B cell (primary cell): Measurements from ENCODE around the gene RHOBTB1. TPM values are rescaled to one million over a fixed set of nuclear protein-coding genes. Genes with fewer than 3 reads are reported as not detected.

Experiments used
- ATAC-seq: fragments of 200-7000 bp; cut with Tn5 transposase; one replicate; pipeline ENCODE4 v1.10.0; 2021; ENCODE audit warnings: low read depth, mild to moderate bottlenecking, moderate number of reproducible peaks, moderate library complexity
- CTCF ChIA-PET: fragments of 350-600 bp; sonication (Branson Sonifier 250); formaldehyde crosslinking; loops from one replicate; lab custom pipeline; 2021; ENCODE audit warnings: antibody characterized with exemption, inconsistent platforms; lab: Charles Lee
- POLR2A ChIA-PET: fragments of 350-600 bp; sonication (Branson Sonifier 250); formaldehyde crosslinking; loops from one replicate; lab custom pipeline; 2021; ENCODE audit warnings: antibody characterized with exemption; lab: Charles Lee
- DNase-seq: peaks from one replicate; pipeline ENCODE4 v3.0.0; 2013
- H2AFZ ChIP-seq: 2 replicates; pipeline ENCODE4 v1.6.1; 2012; ENCODE audit warnings: mild to moderate bottlenecking, low read depth, low read length; ENCODE audit not compliant: insufficient read depth, poor library complexity, severe bottlenecking
- H3K27ac ChIP-seq, 2 donors: 1 replicate in 1 of 2; 2 replicates in 1 of 2; pipeline ENCODE4 v1.5.1; 2012 to 2013; ENCODE audit warnings: low read length in 2 of 2, mild to moderate bottlenecking in 2 of 2, moderate library complexity in 1 of 2
- H3K27me3 ChIP-seq, 4 experiments: fragments of 200-600 bp in 1 of 4; sonication (generic) in 1 of 4; replicated peaks in 1 of 4; 1 replicate in 2 of 4; 2 replicates in 2 of 4; pipeline versions ENCODE4 v1.6.1 to v1.7.0; 2013 to 2016; ENCODE audit warnings: low read length in 3 of 4, mild to moderate bottlenecking in 2 of 4, mixed read lengths in 1 of 4, moderate library complexity in 1 of 4; ENCODE audit not compliant: insufficient read depth in 4 of 4, control insufficient read depth in 3 of 4; ENCODE audit errors: control extremely low read depth in 1 of 4
- H3K36me3 ChIP-seq, 2 experiments: replicated peaks in 1 of 2; 1 replicate in 1 of 2; 2 replicates in 1 of 2; pipeline versions ENCODE4 v1.6.1 to v1.7.1; 2013; ENCODE audit warnings: low read length in 1 of 2; ENCODE audit not compliant: insufficient read depth in 2 of 2, control insufficient read depth in 1 of 2; ENCODE audit errors: control extremely low read depth in 1 of 2, extremely low read depth in 1 of 2
- H3K4me1 ChIP-seq, 2 donors: fragments of 200-600 bp in 1 of 2; sonication (generic) in 1 of 2; 1 replicate in 1 of 2; 2 replicates in 1 of 2; pipeline versions ENCODE4 v1.5.1 to v1.6.1; 2013 to 2017; ENCODE audit warnings: low read length in 2 of 2; ENCODE audit not compliant: control insufficient read depth in 2 of 2, insufficient read depth in 2 of 2
- H3K4me2 ChIP-seq: replicated peaks from 2 replicates; pipeline ENCODE3; 2012; ENCODE audit warnings: mild to moderate bottlenecking, low read depth, low read length; ENCODE audit not compliant: poor library complexity, severe bottlenecking
- H3K4me3 ChIP-seq, 5 experiments: fragments of 200-600 bp in 1 of 5; sonication (generic) in 1 of 5; 1 replicate in 3 of 5; 2 replicates in 2 of 5; pipeline versions ENCODE4 v1.5.1 to v1.7.0; 2011 to 2016; ENCODE audit warnings: low read length in 4 of 5, mild to moderate bottlenecking in 4 of 5, low read depth in 2 of 5, control low read depth in 1 of 5, moderate library complexity in 1 of 5; ENCODE audit not compliant: insufficient read depth in 1 of 5; ENCODE audit errors: control extremely low read depth in 1 of 5, extremely low read depth in 1 of 5
- H3K79me2 ChIP-seq: fragments of 200-600 bp; sonication (generic); one replicate; pipeline ENCODE4 v1.6.0; 2016; ENCODE audit warnings: low read length; ENCODE audit not compliant: control insufficient read depth, insufficient read depth
- H3K9ac ChIP-seq: fragments of 200-600 bp; sonication (generic); 2 replicates; pipeline ENCODE4 v1.6.1; 2017; ENCODE audit warnings: mild to moderate bottlenecking, low read length, moderate library complexity
- H3K9me3 ChIP-seq, 3 donors: one replicate each; pipeline versions ENCODE4 v1.6.1 to v1.7.1; 2013; ENCODE audit warnings: low read length in 2 of 3; ENCODE audit not compliant: control insufficient read depth in 2 of 3, insufficient read depth in 1 of 3; ENCODE audit errors: control extremely low read depth in 1 of 3
- H4K20me1 ChIP-seq: 2 replicates; pipeline ENCODE4 v1.6.0; 2012; ENCODE audit warnings: mild to moderate bottlenecking, low read length; ENCODE audit not compliant: insufficient read depth, control insufficient read depth, poor library complexity, severe bottlenecking
- H3K27ac Mint-ChIP-seq: one replicate; pipeline ENCODE4 v1.8.0; 2021; ENCODE audit warnings: mixed read lengths
- H3K27me3 Mint-ChIP-seq: one replicate; pipeline ENCODE4 v1.8.0; 2021; ENCODE audit warnings: mixed read lengths
- H3K4me1 Mint-ChIP-seq: one replicate; pipeline ENCODE4 v1.8.0; 2021; ENCODE audit warnings: mixed read lengths
- H3K4me3 Mint-ChIP-seq: one replicate; pipeline ENCODE4 v1.8.0; 2021; ENCODE audit warnings: mixed read lengths
- H3K9me3 Mint-ChIP-seq: one replicate; pipeline ENCODE4 v1.8.0; 2022; ENCODE audit warnings: mixed read lengths; ENCODE audit not compliant: insufficient read depth
- CTCF ChIP-seq: fragments of 200-600 bp; IDR thresholded peaks from one replicate; pipeline ENCODE4 v1.8.0; 2022; ENCODE audit warnings: antibody characterized with exemption, mild to moderate bottlenecking
- EZH2 ChIP-seq: IDR thresholded peaks from 2 replicates; pipeline ENCODE4 v1.6.1; 2012; ENCODE audit warnings: borderline replicate concordance, low read depth, mild to moderate bottlenecking, moderate library complexity, low read length; ENCODE audit not compliant: insufficient read depth, poor library complexity, severe bottlenecking
- WGBS: methylation state at CpG from one replicate; pipeline ENCODE4 v1.1.5; 2013; ENCODE audit warnings: missing lambda C conversion rate; ENCODE audit not compliant: insufficient coverage; 5-methylcytosine and 5-hydroxymethylcytosine counted together
- intact Hi-C: fragments of 100-400 bp; cut with micrococcal nuclease; formaldehyde crosslinking; loops from one replicate; pipeline ENCODE4 v1.10.0; 2022
- polyA plus RNA-seq: library from polyadenylated mRNA; depleted of rRNA; stranded (reverse); fragments of >200 nt; gene quantifications from 2 replicates; pipeline ENCODE4 v1.2.3, GENCODE V29; 2012
- total RNA-seq, 2 donors: library from RNA; stranded (reverse); fragments of 120-200 nt in 1 of 2; gene quantifications; 1 replicate in 1 of 2; 2 replicates in 1 of 2; pipeline versions ENCODE4 v1.2.3 to v1.2.4, GENCODE V29; 2013 to 2022

Gene RHOBTB1
- total and polyA plus RNA-seq, 2 donors (not counting 1 experiment from before 2014, with no cell fraction given) = 0.07 to 0.60 TPM

GRCh38 chr10:60828489-60828852, 115.5 kb downstream of the RHOBTB1 start:
- ChIA-PET POLR2A (no interaction called here), CTCF (no interaction called here)
- Histone ChIP-seq H3K27me3 (peaks cover 0 to 4% (median 0%) of the 10 kb centered on the region in 4 experiments), H2AFZ (no peak overlapping the region), H3K4me3 (no peak overlapping the region), H3K4me1 (no peaks in the 10 kb centered on the region), H4K20me1 (no peaks in the 10 kb centered on the region), H3K27ac (no peak overlapping the region), H3K9ac (no peak overlapping the region), H3K79me2 (no peaks in the 10 kb centered on the region), H3K36me3 (no peaks in the 10 kb centered on the region), H3K9me3 (no peaks in the 10 kb centered on the region), H3K4me2 (no peak overlapping the region)
- H3K4me3 Mint-ChIP-seq = no peak overlapping the region
- peaks cover 15% of the 10 kb centered on the region for H3K27me3 Mint-ChIP-seq
- no peaks in the 10 kb centered on the region for H3K9me3 Mint-ChIP-seq
- WGBS = no CpG with 5 or more reads among the region's 1 CpG
- H3K4me1 Mint-ChIP-seq = no peaks in the 10 kb centered on the region
- H3K27ac Mint-ChIP-seq = no peak overlapping the region
- ATAC-seq (no peak), DNase-seq (no peak)
- intact Hi-C loops = no loop called here
- TF ChIP-seq EZH2 (no peak), CTCF (no peak)

- 71% methylated on average over 1 of the region's 5 CpGs for WGBS
- Histone ChIP-seq H3K27ac (no peak overlapping the region), H3K4me2 (no peak overlapping the region), H3K9me3 (no peaks in the 10 kb centered on the region), H3K36me3 (no peaks in the 10 kb centered on the region), H2AFZ (no peak overlapping the region), H4K20me1 (no peaks in the 10 kb centered on the region), H3K79me2 (no peaks in the 10 kb centered on the region), H3K4me3 (no peak overlapping the region), H3K9ac (no peak overlapping the region), H3K27me3 (peaks cover 0 to 4% (median 0%) of the 10 kb centered on the region in 4 experiments), H3K4me1 (no peaks in the 10 kb centered on the region)
- intact Hi-C loops = no loop called here
- Mint-ChIP-seq H3K27ac (no peak overlapping the region), H3K4me1 (no peaks in the 10 kb centered on the region), H3K9me3 (no peaks in the 10 kb centered on the region), H3K27me3 (peaks cover 15% of the 10 kb centered on the region), H3K4me3 (no peak overlapping the region)
- POLR2A ChIA-PET = no interaction called here
- DNase-seq (no peak), ATAC-seq (no peak)
- CTCF ChIA-PET = no interaction called here
- TF ChIP-seq EZH2 (no peak), CTCF (no peak)
Observed at GRCh38 chr10:60827791-60828488, 116.0 kb downstream of the RHOBTB1 start.
